DMS53 (cell line): ENCODE data around the gene DAZAP1.
"Not testable (repeated sequence)": the region's sequence is repeated elsewhere in the genome, so short reads cannot be mapped to it uniquely, and the experiment has no call there.

Experiments
- DNase-seq: peaks from one replicate; lab custom pipeline; 2025; lab: John Stamatoyannopoulos, UW

DAZAP1 gene

DNA sequence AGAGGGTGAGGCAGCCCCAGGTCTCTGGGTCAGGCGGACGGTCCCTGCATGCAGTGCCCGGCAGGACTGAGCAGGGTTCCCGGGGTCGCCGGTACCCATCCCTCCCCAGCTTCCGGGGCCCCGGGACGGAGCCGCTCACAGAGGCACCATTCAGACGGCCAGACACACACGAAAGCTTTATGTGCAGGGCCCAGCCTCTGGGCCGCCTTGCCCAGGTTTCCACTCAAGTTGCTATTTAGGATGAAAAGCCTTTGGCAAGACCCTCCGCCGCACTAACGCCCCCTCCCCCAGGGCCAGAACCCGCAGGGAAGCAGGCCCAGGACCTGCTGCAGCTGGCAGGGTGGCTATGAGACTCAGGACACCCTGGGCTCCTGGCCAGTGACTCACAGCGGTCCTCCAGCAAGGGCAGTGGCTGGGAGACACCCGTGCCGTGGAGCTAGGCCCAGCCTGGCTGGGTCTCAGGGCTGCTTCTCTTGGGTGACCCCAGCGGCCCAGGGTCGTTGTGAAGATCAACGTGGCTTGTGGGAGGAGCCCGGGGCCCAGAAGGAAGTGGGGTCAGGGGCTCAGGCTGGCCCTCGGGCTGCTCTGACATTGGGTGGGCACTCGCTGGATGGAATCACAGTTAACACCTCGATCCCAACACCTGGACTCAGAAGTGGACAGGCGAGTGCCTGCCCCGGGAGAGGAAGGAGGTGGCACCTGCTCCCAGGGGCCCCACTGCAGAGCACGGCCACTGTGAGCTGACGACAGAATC lies 66.8 kb downstream of the DAZAP1 start:
- no peak for DNase-seq

DNA sequence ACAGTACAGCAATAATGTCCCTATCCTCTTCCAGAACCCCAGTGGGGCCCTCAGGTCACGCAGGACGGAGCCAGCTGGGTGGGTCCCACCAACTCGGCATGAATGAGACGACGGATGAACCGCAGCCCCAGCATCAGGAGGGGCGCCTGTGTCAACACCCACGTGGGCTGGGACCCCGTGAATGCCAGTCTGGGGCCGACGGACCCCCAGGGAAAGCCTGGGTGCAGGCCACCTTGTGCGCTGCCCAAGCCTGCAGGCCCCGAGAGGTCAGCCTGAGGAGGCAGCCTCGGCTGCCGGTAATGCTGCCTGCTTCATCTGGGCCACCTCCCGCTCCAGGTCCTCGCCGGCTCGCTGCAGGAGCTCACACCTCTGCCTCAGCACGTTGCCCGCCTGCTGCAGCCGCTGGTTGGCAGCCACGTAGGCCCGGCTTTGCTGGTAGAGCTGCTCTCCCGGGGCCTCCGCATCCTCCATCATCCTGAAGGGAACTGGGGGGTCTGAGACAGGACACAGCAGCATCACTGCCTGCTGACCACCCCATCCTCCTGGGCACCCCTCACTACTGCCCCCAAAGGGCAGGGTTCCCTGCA lies 67.5 kb downstream of the DAZAP1 start:
- DNase-seq = no peak

DNA sequence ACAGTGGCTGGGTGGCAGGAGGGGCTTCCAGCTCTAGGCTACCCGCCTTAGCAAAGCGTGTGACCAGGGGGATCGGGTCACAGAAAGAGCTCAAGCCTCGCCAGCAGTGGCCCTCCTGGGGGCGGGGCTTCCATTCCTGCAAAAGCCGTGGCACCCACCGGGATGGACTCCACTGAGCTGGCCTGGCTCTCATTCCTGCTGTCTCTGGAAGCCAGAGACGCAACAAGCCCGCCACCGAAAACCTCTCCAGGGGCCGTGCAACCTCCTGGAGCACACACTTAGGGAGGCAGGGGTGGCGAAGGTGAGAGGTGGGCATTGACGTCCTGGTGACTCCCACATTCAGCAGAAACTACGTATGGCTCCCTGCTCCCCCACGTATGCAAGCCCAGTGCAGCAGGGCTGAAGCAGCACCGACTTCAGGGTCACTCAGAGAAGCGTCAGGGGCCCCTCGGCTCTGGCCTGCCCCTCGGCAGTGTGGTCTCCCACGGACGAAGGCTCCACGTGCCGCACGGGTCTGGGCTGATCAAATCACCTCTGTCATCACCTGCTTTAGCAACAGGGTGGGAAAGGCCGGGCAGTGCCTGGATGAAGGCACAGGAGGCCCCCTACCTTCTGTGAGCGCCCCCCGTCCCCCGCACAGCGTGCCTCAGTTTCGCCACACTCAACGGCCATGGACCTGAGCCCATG lies 68.5 kb downstream of the DAZAP1 start:
- DNase-seq = no peak

DNA sequence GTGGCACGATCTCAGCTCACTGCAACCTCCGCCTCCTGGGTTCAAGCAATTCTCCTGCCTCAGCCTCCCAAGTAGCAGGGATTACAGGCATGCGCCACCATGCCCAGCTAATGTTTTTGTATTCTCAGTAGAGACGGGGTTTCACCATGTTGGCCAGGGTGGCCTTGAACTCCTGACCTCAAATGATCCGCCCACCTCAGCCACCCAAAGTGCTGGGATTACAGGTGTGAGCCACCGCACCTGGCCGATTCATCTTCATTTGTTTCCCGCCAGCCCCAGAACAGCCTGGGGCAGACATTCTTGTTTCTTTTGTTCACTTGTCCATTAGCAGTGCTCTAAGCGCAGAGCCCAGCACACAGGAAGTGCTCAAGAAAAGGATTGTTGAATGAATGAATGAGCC lies 69.7 kb downstream of the DAZAP1 start:
- not testable (repeated sequence) for DNase-seq

DNA sequence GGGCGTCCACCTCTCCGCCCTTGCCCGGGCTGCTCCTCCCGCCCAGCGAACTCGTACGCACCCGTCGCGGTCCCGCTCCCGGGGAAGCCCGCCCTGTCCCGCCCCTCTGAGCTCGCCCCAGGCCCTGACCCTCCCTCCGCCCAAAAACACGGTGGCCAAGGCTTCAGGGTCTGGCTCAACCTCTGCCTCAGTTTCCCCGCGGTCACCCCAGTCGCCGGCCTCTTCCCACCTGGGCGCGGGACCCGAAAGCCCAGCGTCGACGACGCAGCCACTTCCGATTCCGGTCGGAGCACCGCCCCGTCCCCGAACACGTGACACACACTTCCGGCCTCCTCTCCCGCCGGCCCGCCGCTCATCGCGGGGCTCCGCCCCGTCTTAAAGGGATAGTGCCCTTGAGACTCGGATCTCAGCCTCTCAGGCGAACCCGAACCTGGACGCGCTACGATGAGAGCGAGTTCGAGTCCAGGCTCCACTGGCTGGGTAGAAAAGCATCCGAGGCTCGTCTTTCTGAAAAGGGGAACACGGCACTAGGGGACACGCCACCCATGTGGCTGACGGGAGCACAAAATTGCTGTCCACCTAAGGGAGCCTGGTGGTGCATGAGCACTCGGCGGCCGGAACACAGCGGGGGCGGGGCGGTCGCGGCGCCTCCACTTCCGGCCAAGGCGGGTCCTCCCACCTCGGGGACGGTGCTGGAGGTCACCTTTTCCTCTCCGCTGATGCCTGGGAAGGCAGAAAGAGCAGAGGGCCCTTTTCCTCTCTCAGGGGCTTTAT lies 71.7 kb downstream of the DAZAP1 start, which contains the start of gene C19orf25:
TSS of gene C19orf25 (minus strand) at position 282 of the 774 bp plus-strand sequence. CDS start 312 bp downstream, outside the sequence.
- peak; percentile 96 for DNase-seq

DNA sequence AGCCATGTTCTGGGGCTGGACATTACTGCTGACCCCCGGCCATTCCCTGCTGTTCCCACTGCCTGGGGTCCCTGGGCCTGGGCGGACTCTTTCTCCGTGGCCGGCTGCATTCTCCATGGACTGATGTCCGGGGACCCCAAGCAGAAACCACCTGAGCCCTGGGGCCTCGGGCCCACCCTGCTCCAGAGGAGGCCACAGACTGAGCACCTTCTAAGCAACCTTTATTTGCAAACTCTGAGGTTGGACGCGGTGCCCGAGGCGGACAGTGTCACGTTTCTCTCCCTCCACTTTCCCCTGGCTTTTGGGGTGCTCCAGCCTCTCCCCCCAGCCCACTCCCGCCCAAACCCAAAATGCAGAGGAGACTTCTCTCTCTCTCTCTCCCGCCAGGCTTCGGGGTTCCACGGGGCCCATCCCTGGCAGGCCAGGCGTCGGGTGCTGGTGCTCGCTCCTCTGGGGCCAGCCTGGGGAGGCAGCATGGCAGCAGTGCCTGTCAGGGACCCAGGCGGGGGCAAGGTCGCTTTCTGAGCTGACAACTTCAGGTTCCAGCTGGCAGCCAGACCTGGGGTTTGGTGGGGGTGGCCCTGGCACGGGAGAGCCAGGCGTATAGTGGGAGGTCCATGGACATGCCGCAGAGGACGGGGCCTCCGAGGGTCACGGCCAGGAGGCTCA lies 74.0 kb downstream of the DAZAP1 start:
- no peak for DNase-seq

DNA sequence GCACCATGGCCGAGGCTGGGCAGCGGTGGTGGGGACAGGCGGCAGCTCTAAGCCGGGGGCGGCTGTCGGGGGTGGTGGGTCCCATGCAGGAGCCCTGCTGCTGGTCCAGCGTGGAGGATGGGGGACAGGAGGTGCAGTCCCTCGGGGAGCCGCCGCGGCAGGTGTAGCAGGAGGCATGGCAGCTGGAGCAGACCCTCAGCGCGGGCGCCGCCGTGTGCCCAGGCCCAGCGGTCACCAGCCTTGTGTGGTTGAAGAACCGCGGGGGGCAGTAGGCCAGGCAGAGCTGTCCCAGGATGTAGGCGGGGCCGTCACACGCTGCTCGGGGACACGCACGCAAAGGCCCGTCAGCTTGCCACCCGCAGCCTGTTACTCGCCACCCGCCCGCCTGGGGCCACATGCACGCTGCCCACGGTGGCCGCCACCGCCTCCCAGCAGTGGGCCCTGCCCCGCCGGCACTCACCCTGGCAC lies 74.5 kb downstream of the DAZAP1 start:
- peak; percentile 42 for DNase-seq

DNA sequence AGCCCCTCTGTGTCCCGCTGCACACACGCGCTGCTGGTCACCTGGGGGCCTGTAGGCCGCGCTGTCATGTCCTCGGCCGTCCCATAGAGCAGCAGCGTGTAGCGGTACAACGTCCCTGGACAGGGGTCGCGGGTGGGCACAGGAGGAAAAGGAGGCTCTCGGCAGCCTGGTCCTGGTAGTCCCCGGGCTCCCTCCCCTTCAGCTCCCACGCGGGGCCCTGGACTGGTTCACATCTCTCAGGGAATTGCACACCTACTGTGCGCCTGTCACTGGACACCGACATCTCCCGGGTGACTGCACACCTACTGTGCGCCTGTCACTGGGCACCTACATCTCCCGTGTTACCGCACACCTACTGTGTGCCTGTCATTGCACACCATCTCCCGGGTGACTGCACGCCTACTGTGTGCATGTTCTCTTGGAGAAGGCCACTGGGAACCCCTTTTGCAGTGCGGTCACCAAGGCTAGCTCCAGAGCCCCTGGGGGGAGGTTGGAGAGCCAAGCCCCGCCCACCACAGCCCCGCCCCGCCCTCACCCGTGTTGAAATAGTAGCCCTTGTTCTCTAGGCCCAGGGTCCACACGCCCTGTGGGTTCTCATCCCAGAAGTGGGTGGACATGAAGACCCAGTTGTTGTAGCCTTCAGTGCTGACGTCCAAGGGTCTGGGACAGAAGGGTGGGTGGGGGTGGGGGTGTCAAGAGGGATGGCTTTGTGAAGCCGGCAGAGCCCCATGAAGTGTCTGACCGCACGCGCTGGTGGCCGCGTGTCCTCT lies 75.2 kb downstream of the DAZAP1 start:
- DNase-seq = no peak

DNA sequence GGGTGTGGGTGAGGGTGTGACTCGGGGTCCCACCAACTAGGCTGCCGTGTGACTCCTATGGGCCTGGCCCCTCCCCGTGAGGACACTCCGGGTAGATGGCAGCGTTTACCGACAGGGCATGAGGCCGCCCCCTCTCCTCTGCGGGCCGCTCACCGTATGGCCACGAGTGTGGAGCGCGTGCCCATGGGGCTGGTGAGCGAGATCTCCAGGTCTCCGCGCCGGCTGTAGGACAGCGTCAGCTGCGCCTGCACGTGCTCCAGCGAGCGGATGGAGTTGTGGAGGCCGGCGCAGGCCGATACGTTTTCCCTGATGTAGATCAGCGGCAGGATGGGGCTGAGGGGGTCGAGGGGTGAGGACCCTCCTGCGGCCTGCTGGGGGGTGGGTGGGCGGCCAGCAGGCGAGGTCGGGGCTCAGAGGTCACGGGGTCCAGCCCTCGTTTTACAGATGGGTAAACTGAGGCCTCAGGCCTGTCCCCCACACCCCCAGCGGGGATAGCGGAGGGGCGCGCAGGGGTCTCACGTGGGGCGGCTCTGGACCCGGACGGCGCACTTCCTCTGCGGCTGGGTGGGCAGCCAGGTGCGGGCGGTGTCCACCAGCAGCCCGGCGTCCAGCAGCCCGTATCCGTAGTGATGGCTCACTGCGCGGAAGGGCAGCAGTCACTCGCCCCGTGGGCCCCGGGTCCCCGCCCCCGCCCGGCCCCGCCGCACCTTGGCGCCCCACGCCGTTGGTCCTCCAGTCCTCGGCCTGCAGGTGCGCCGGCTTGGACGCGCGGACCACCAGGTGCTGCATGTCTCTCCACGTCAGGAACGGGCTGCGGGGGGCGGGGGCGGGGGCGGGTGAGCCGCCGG lies 76.0 kb downstream of the DAZAP1 start:
- DNase-seq = no peak

DNA sequence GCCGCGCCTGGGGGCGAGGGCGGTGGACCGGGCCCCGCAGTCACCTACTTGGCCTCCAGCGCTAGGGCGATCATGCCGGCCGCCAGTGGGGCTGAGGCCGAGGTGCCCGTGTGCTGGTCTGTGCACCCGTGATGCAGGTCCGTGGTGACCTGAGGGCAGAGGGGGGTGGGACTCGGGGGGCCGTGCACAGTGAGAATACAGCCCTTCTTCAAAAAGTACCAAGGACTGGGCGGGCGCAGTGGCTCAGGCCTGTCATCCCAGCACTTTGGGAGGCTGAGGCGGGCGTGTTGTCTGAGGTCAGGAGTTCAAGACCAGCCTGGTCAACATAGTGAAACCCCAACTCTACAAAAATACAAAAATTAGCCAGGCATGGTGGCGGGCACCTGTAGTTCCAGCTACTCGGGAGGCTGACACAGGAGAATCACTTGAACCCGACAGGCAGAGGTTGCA lies 76.6 kb downstream of the DAZAP1 start:
- no peak for DNase-seq
